Loucy (cell line): ENCODE measurements around the gene COMTD1.
"Not testable (repeated sequence)": the region's sequence is repeated elsewhere in the genome, so short reads cannot be mapped to it uniquely, and the experiment has no call there.

Source experiments
- H2AFZ ChIP-seq: fragments of 200-600 bp; sonication (generic); 2 replicates; pipeline ENCODE4 v1.6.0; 2016; ENCODE audit warnings: antibody characterized with exemption, mild to moderate bottlenecking, low read length, moderate library complexity
- H3F3A ChIP-seq: fragments of 200-600 bp; 2 replicates; pipeline ENCODE4 v1.6.0; 2016; ENCODE audit warnings: antibody characterized with exemption, low read depth, mild to moderate bottlenecking
- H3K27me3 ChIP-seq: fragments of 200-600 bp; sonication (generic); 2 replicates; pipeline ENCODE4 v1.6.1; 2014; ENCODE audit warnings: low read length, mild to moderate bottlenecking; ENCODE audit not compliant: insufficient read depth, poor library complexity, severe bottlenecking
- H3K36me3 ChIP-seq: fragments of 200-600 bp; sonication (generic); 2 replicates; pipeline ENCODE4 v1.6.1; 2016; ENCODE audit warnings: low read length; ENCODE audit not compliant: insufficient read depth
- H3K4me1 ChIP-seq: fragments of 200-600 bp; sonication (generic); 2 replicates; pipeline ENCODE4 v1.5.1; 2014; ENCODE audit warnings: low read length, mild to moderate bottlenecking; ENCODE audit not compliant: insufficient read depth, poor library complexity, severe bottlenecking
- H3K4me2 ChIP-seq: fragments of 200-600 bp; sonication (generic); 2 replicates; pipeline ENCODE4 v1.6.0; 2014; ENCODE audit warnings: antibody characterized with exemption, low read length, low read depth, mild to moderate bottlenecking; ENCODE audit not compliant: poor library complexity, severe bottlenecking
- H3K4me3 ChIP-seq: fragments of 200-600 bp; sonication (generic); 2 replicates; pipeline ENCODE4 v1.5.1; 2014; ENCODE audit warnings: low read length, mild to moderate bottlenecking, mixed read lengths; ENCODE audit not compliant: poor library complexity, severe bottlenecking
- H3K79me2 ChIP-seq: fragments of 200-600 bp; sonication (generic); 2 replicates; pipeline ENCODE4 v1.6.1; 2014; ENCODE audit warnings: low read length; ENCODE audit not compliant: insufficient read depth
- H3K9ac ChIP-seq: fragments of 200-600 bp; sonication (generic); 2 replicates; pipeline ENCODE4 v1.6.0; 2014; ENCODE audit warnings: mild to moderate bottlenecking, low read depth, low read length, moderate library complexity; ENCODE audit not compliant: poor library complexity, severe bottlenecking
- H3K9me2 ChIP-seq: fragments of 200-600 bp; sonication (generic); replicated peaks from 2 replicates; pipeline ENCODE4 v1.6.1; 2016; ENCODE audit warnings: low read depth, low read length, mixed read lengths
- H3K9me3 ChIP-seq: fragments of 200-600 bp; sonication (generic); 2 replicates; pipeline ENCODE4 v1.6.1; 2014; ENCODE audit warnings: mild to moderate bottlenecking, antibody characterized with exemption, low read length, low read depth; ENCODE audit not compliant: insufficient read depth
- H4K20me1 ChIP-seq: fragments of 200-600 bp; sonication (generic); 2 replicates; pipeline ENCODE4 v1.6.0; 2014; ENCODE audit warnings: antibody characterized with exemption, low read length, mild to moderate bottlenecking; ENCODE audit not compliant: insufficient read depth, poor library complexity, severe bottlenecking
- EZH2phosphoT487 ChIP-seq: fragments of 200-600 bp; IDR thresholded peaks from 2 replicates; pipeline ENCODE4 v1.6.1; 2018; ENCODE audit warnings: antibody characterized with exemption, mild to moderate bottlenecking, moderate library complexity, borderline replicate concordance
- TF ChIP-seq, protein P1 (sequence below): fragments of 200-600 bp; sonication (generic); conservative IDR thresholded peaks from 2 replicates; pipeline ENCODE4 v1.5.1; 2014; ENCODE audit warnings: mild to moderate bottlenecking, antibody characterized with exemption, low read length

COMTD1 gene

GRCh38 chr10:75195035-75195763 lies 40.6 kb downstream of the COMTD1 start:
- no peaks in the 10 kb centered on the region for H3K79me2 ChIP-seq
- H2AFZ ChIP-seq: no peak overlapping the region
- H3K4me1 ChIP-seq: no peaks in the 10 kb centered on the region
- no peak overlapping the region for H3K4me2 ChIP-seq
- H3K9me3 ChIP-seq: no peaks in the 10 kb centered on the region
- no peaks in the 10 kb centered on the region for H3F3A ChIP-seq
- H3K9ac ChIP-seq: no peak overlapping the region
- no peaks in the 10 kb centered on the region for H3K36me3 ChIP-seq
- no peaks in the 10 kb centered on the region for H3K9me2 ChIP-seq
- no peaks in the 10 kb centered on the region for H3K27me3 ChIP-seq
- H3K4me3 ChIP-seq: no peak overlapping the region
- TF ChIP-seq EZH2phosphoT487: no peak
- TF ChIP-seq, protein P1, sequence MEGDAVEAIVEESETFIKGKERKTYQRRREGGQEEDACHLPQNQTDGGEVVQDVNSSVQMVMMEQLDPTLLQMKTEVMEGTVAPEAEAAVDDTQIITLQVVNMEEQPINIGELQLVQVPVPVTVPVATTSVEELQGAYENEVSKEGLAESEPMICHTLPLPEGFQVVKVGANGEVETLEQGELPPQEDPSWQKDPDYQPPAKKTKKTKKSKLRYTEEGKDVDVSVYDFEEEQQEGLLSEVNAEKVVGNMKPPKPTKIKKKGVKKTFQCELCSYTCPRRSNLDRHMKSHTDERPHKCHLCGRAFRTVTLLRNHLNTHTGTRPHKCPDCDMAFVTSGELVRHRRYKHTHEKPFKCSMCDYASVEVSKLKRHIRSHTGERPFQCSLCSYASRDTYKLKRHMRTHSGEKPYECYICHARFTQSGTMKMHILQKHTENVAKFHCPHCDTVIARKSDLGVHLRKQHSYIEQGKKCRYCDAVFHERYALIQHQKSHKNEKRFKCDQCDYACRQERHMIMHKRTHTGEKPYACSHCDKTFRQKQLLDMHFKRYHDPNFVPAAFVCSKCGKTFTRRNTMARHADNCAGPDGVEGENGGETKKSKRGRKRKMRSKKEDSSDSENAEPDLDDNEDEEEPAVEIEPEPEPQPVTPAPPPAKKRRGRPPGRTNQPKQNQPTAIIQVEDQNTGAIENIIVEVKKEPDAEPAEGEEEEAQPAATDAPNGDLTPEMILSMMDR: no peak
- H4K20me1 ChIP-seq: no peaks in the 10 kb centered on the region

GRCh38 chr10:75194625-75195024 lies 41.1 kb downstream of the COMTD1 start:
- H4K20me1 ChIP-seq, H3F3A ChIP-seq, H3K79me2 ChIP-seq, H3K9me2 ChIP-seq, H3K27me3 ChIP-seq, H3K4me3 ChIP-seq, H3K36me3 ChIP-seq, H2AFZ ChIP-seq, H3K9me3 ChIP-seq, H3K9ac ChIP-seq, H3K4me2 ChIP-seq, H3K4me1 ChIP-seq: not testable (repeated sequence)

GRCh38 chr10:75191821-75192568 lies 43.8 kb downstream of the COMTD1 start:
- Histone ChIP-seq H3K4me3 (no peak overlapping the region), H4K20me1 (no peaks in the 10 kb centered on the region), H3F3A (no peaks in the 10 kb centered on the region), H3K4me1 (no peaks in the 10 kb centered on the region), H3K79me2 (no peaks in the 10 kb centered on the region), H3K9me2 (no peaks in the 10 kb centered on the region), H2AFZ (no peak overlapping the region), H3K27me3 (no peaks in the 10 kb centered on the region), H3K9me3 (no peaks in the 10 kb centered on the region), H3K36me3 (no peaks in the 10 kb centered on the region), H3K4me2 (no peak overlapping the region), H3K9ac (no peak overlapping the region)
- TF ChIP-seq EZH2phosphoT487: no peak
- TF ChIP-seq, protein P1: no peak
